HEK293 (cell line): ENCODE measurements around the gene GABRB2.

Source experiments
- CTCF ChIA-PET: fragments of 350-600 bp; formaldehyde crosslinking; extraction: SDS; loops from one replicate; lab custom pipeline; 2021; ENCODE audit warnings: antibody characterized with exemption; lab: Yijun Ruan, JAX
- POLR2A ChIA-PET: fragments of 300-600 bp; formaldehyde crosslinking; extraction: SDS; loops from one replicate; lab custom pipeline; 2020; ENCODE audit warnings: antibody characterized with exemption, inconsistent platforms; lab: Yijun Ruan, JAX
- H3K27ac ChIP-seq: fragments of 200-500 bp; sonication (Bioruptor generic); 2 replicates; pipeline ENCODE4 v1.5.1; 2014; ENCODE audit warnings: low read depth, low read length, control low read depth, inconsistent platforms; ENCODE audit errors: extremely low read depth
- H3K36me3 ChIP-seq, 2 experiments: fragments of 200-500 bp in 1 of 2; sonication (Bioruptor generic) in 1 of 2; 1 replicate in 1 of 2; 2 replicates in 1 of 2; pipeline ENCODE4 v1.5.1; 2014 to 2017; ENCODE audit warnings: inconsistent platforms in 2 of 2, low read length in 2 of 2; ENCODE audit not compliant: control insufficient read depth in 2 of 2, insufficient read depth in 1 of 2
- H3K4me1 ChIP-seq: fragments of 200-500 bp; sonication (Bioruptor generic); 2 replicates; pipeline ENCODE4 v1.5.1; 2014; ENCODE audit warnings: mild to moderate bottlenecking, low read length, inconsistent platforms; ENCODE audit not compliant: control insufficient read depth, insufficient read depth
- H3K4me3 ChIP-seq: 2 replicates; pipeline ENCODE4 v1.5.1; 2011; ENCODE audit warnings: low read depth, mild to moderate bottlenecking, control low read depth, low read length, moderate library complexity
- H3K9me3 ChIP-seq: fragments of 200-500 bp; sonication (Bioruptor generic); 2 replicates; pipeline ENCODE4 v1.5.1; 2014; ENCODE audit warnings: low read depth, low read length, inconsistent platforms; ENCODE audit not compliant: control insufficient read depth, insufficient read depth
- GLIS1 ChIP-seq: fragments of 450-650 bp; formaldehyde crosslinking; IDR thresholded peaks from 2 replicates; pipeline ENCODE4 v1.5.1; 2016; ENCODE audit warnings: missing biosample characterization, missing genetic modification characterization
- MEIS1 ChIP-seq: sonication (generic); formaldehyde crosslinking; IDR thresholded peaks from 2 replicates; pipeline ENCODE4 v1.8.1; 2022; ENCODE audit warnings: missing genetic modification reagents, mild to moderate bottlenecking, borderline replicate concordance
- REST ChIP-seq: fragments of 450-650 bp; formaldehyde crosslinking; IDR thresholded peaks from 2 replicates; pipeline ENCODE4 v1.5.1; 2016; ENCODE audit warnings: missing biosample characterization, missing genetic modification characterization
- TCF7L2 ChIP-seq: IDR thresholded peaks from 2 replicates; pipeline ENCODE4 v1.6.1; 2011; ENCODE audit warnings: low read depth, mild to moderate bottlenecking, inconsistent platforms, low read length, moderate library complexity, borderline replicate concordance
- YY2 ChIP-seq: fragments of 450-650 bp; formaldehyde crosslinking; IDR thresholded peaks from 2 replicates; pipeline ENCODE4 v1.5.1; 2016; ENCODE audit warnings: missing biosample characterization, missing genetic modification characterization
- ZBTB7A ChIP-seq: fragments of 450-650 bp; formaldehyde crosslinking; IDR thresholded peaks from 2 replicates; pipeline ENCODE4 v1.5.1; 2016; ENCODE audit warnings: low read depth, missing biosample characterization, missing genetic modification characterization
- ZFP37 ChIP-seq: fragments of 450-650 bp; formaldehyde crosslinking; IDR thresholded peaks from 2 replicates; pipeline ENCODE4 v1.5.1; 2016; ENCODE audit warnings: missing biosample characterization, missing genetic modification characterization
- ZNF174 ChIP-seq: fragments of 450-650 bp; formaldehyde crosslinking; IDR thresholded peaks from 2 replicates; pipeline ENCODE4 v1.5.0; 2017; ENCODE audit warnings: missing biosample characterization, mild to moderate bottlenecking, missing genetic modification characterization
- ZNF280C ChIP-seq: fragments of 450-650 bp; formaldehyde crosslinking; IDR thresholded peaks from 2 replicates; pipeline ENCODE4 v1.5.1; 2016; ENCODE audit warnings: missing biosample characterization, missing genetic modification characterization
- ZNF560 ChIP-seq: fragments of 450-650 bp; formaldehyde crosslinking; IDR thresholded peaks from 2 replicates; pipeline ENCODE4 v1.5.1; 2017; ENCODE audit warnings: missing biosample characterization, missing genetic modification characterization, borderline replicate concordance
- ZNF658 ChIP-seq: fragments of 450-650 bp; formaldehyde crosslinking; IDR thresholded peaks from 2 replicates; pipeline ENCODE4; 2016; ENCODE audit warnings: missing biosample characterization, missing genetic modification characterization
- ZNF747 ChIP-seq: fragments of 450-650 bp; formaldehyde crosslinking; IDR thresholded peaks from 2 replicates; pipeline ENCODE4 v1.5.1; 2016; ENCODE audit warnings: missing biosample characterization, missing genetic modification characterization
- ZNF777 ChIP-seq: fragments of 450-650 bp; formaldehyde crosslinking; IDR thresholded peaks from 2 replicates; pipeline ENCODE4 v1.5.1; 2017; ENCODE audit warnings: missing biosample characterization, missing genetic modification characterization, borderline replicate concordance
- TF ChIP-seq, protein P1 (sequence below): fragments of 450-650 bp; formaldehyde crosslinking; IDR thresholded peaks from 2 replicates; pipeline ENCODE4 v1.5.1; 2016; ENCODE audit warnings: missing biosample characterization, missing genetic modification characterization
- TF ChIP-seq, protein P2 (sequence below): fragments of 450-650 bp; formaldehyde crosslinking; IDR thresholded peaks from 2 replicates; pipeline ENCODE4 v1.5.1; 2016; ENCODE audit warnings: missing biosample characterization, missing genetic modification characterization, low read depth

The GABRB2 gene

GRCh38 chr5:161432798-161433197 lies 113.7 kb downstream of the GABRB2 start:
- CTCF ChIA-PET = no interaction called here
- Histone ChIP-seq H3K4me3 (no peak overlapping the region), H3K27ac (no peak overlapping the region), H3K9me3 (no peaks in the 10 kb centered on the region), H3K4me1 (no peaks in the 10 kb centered on the region), H3K36me3 (no peaks in the 10 kb centered on the region)
- TF ChIP-seq ZNF747 (tag by site-specific recombination) (no peak), YY2 (tag by site-specific recombination) (no peak), ZFP37 (tag by site-specific recombination) (no peak), GLIS1 (tag by site-specific recombination) (no peak)
- TF ChIP-seq, protein P1, sequence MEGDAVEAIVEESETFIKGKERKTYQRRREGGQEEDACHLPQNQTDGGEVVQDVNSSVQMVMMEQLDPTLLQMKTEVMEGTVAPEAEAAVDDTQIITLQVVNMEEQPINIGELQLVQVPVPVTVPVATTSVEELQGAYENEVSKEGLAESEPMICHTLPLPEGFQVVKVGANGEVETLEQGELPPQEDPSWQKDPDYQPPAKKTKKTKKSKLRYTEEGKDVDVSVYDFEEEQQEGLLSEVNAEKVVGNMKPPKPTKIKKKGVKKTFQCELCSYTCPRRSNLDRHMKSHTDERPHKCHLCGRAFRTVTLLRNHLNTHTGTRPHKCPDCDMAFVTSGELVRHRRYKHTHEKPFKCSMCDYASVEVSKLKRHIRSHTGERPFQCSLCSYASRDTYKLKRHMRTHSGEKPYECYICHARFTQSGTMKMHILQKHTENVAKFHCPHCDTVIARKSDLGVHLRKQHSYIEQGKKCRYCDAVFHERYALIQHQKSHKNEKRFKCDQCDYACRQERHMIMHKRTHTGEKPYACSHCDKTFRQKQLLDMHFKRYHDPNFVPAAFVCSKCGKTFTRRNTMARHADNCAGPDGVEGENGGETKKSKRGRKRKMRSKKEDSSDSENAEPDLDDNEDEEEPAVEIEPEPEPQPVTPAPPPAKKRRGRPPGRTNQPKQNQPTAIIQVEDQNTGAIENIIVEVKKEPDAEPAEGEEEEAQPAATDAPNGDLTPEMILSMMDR (tag by site-specific recombination) = no peak
- POLR2A ChIA-PET = no interaction called here

DNA sequence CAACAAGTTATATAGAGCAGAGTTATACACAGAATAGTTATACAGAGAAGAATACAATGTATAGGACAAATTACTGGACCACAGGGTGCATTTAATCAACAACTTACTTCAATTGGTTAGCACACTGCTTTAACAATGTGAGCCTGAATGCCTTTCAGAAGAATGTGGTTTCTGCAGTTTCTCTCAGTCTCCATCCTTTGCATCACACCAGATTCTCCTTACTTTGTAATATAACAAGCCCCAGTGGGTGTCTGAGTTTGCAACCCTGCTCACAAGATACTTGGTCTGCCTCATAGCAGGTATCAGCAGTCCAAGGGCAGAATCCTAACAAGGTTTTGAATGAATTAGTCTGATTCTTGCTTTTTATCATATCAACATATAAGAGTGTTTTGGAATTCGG lies 114.6 kb downstream of the GABRB2 start:
- POLR2A ChIA-PET = no interaction called here
- H3K4me3 ChIP-seq = no peak overlapping the region
- no peaks in the 10 kb centered on the region for H3K36me3 ChIP-seq
- H3K9me3 ChIP-seq = no peaks in the 10 kb centered on the region
- no peak for TF ChIP-seq ZFP37 (tag by site-specific recombination)
- no peak for TF ChIP-seq ZNF280C (tag by site-specific recombination)
- no peak for TF ChIP-seq ZBTB7A (tag by site-specific recombination)
- TF ChIP-seq REST (tag by site-specific recombination) = no peak
- TF ChIP-seq ZNF174 (tag by site-specific recombination) = no peak
- no peak for TF ChIP-seq TCF7L2
- no peak for TF ChIP-seq ZNF658 (tag by site-specific recombination)
- TF ChIP-seq ZNF560 (tag by site-specific recombination) = no peak
- TF ChIP-seq, protein P2, sequence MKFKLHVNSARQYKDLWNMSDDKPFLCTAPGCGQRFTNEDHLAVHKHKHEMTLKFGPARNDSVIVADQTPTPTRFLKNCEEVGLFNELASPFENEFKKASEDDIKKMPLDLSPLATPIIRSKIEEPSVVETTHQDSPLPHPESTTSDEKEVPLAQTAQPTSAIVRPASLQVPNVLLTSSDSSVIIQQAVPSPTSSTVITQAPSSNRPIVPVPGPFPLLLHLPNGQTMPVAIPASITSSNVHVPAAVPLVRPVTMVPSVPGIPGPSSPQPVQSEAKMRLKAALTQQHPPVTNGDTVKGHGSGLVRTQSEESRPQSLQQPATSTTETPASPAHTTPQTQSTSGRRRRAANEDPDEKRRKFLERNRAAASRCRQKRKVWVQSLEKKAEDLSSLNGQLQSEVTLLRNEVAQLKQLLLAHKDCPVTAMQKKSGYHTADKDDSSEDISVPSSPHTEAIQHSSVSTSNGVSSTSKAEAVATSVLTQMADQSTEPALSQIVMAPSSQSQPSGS (tag by site-specific recombination) = no peak
- no peak for TF ChIP-seq MEIS1 (CRISPR knock-in tag)
- TF ChIP-seq ZNF777 (tag by site-specific recombination) = no peak
- TF ChIP-seq, all 188 proteins: peak for 0
- CTCF ChIA-PET = no interaction called here
- Histone ChIP-seq H3K4me1 (no peaks in the 10 kb centered on the region), H3K27ac (no peak overlapping the region)
